HEK293 (cell line): ENCODE results near the gene COL5A1.

ENCODE experiments used
- CTCF ChIA-PET: fragments of 350-600 bp; formaldehyde crosslinking; extraction: SDS; loops from one replicate; lab custom pipeline; 2021; ENCODE audit warnings: antibody characterized with exemption; lab: Yijun Ruan, JAX
- POLR2A ChIA-PET: fragments of 300-600 bp; formaldehyde crosslinking; extraction: SDS; loops from one replicate; lab custom pipeline; 2020; ENCODE audit warnings: antibody characterized with exemption, inconsistent platforms; lab: Yijun Ruan, JAX
- H3K27ac ChIP-seq: fragments of 200-500 bp; sonication (Bioruptor generic); 2 replicates; pipeline ENCODE4 v1.5.1; 2014; ENCODE audit warnings: low read depth, low read length, control low read depth, inconsistent platforms; ENCODE audit errors: extremely low read depth
- H3K36me3 ChIP-seq, 2 experiments: fragments of 200-500 bp in 1 of 2; sonication (Bioruptor generic) in 1 of 2; 1 replicate in 1 of 2; 2 replicates in 1 of 2; pipeline ENCODE4 v1.5.1; 2014 to 2017; ENCODE audit warnings: inconsistent platforms in 2 of 2, low read length in 2 of 2; ENCODE audit not compliant: control insufficient read depth in 2 of 2, insufficient read depth in 1 of 2
- H3K4me1 ChIP-seq: fragments of 200-500 bp; sonication (Bioruptor generic); 2 replicates; pipeline ENCODE4 v1.5.1; 2014; ENCODE audit warnings: mild to moderate bottlenecking, low read length, inconsistent platforms; ENCODE audit not compliant: control insufficient read depth, insufficient read depth
- H3K4me3 ChIP-seq: 2 replicates; pipeline ENCODE4 v1.5.1; 2011; ENCODE audit warnings: low read depth, mild to moderate bottlenecking, control low read depth, low read length, moderate library complexity
- H3K9me3 ChIP-seq: fragments of 200-500 bp; sonication (Bioruptor generic); 2 replicates; pipeline ENCODE4 v1.5.1; 2014; ENCODE audit warnings: low read depth, low read length, inconsistent platforms; ENCODE audit not compliant: control insufficient read depth, insufficient read depth
- SETDB1 ChIP-seq: IDR thresholded peaks from one replicate; pipeline ENCODE4 v1.6.1; 2017; ENCODE audit warnings: mild to moderate bottlenecking, low read length, moderate library complexity, mixed read lengths; ENCODE audit not compliant: insufficient read length
- ZNF112 ChIP-seq: fragments of 450-650 bp; formaldehyde crosslinking; IDR thresholded peaks from 2 replicates; pipeline ENCODE4 v1.5.0; 2017; ENCODE audit warnings: missing biosample characterization, missing genetic modification characterization
- ZNF121 ChIP-seq: fragments of 450-650 bp; formaldehyde crosslinking; IDR thresholded peaks from 2 replicates; pipeline ENCODE4 v1.5.1; 2016; ENCODE audit warnings: missing biosample characterization, missing genetic modification characterization
- ZNF140 ChIP-seq: fragments of 450-650 bp; formaldehyde crosslinking; IDR thresholded peaks from 2 replicates; pipeline ENCODE4 v1.5.1; 2016; ENCODE audit warnings: missing biosample characterization, missing genetic modification characterization
- ZNF174 ChIP-seq: fragments of 450-650 bp; formaldehyde crosslinking; IDR thresholded peaks from 2 replicates; pipeline ENCODE4 v1.5.0; 2017; ENCODE audit warnings: missing biosample characterization, mild to moderate bottlenecking, missing genetic modification characterization
- ZNF175 ChIP-seq: fragments of 450-650 bp; formaldehyde crosslinking; IDR thresholded peaks from 2 replicates; pipeline ENCODE4 v1.5.1; 2016; ENCODE audit warnings: missing biosample characterization, missing genetic modification characterization
- ZNF19 ChIP-seq: fragments of 450-650 bp; formaldehyde crosslinking; IDR thresholded peaks from 2 replicates; pipeline ENCODE4; 2016; ENCODE audit warnings: missing biosample characterization, missing genetic modification characterization, low read depth
- ZNF202 ChIP-seq: fragments of 450-650 bp; formaldehyde crosslinking; IDR thresholded peaks from 2 replicates; pipeline ENCODE4 v1.5.1; 2016; ENCODE audit warnings: missing biosample characterization, missing genetic modification characterization, borderline replicate concordance
- ZNF37A ChIP-seq: fragments of 450-650 bp; IDR thresholded peaks from 2 replicates; pipeline ENCODE4 v1.5.1; 2018; ENCODE audit warnings: missing biosample characterization, missing genetic modification characterization
- ZNF660 ChIP-seq: fragments of 450-650 bp; IDR thresholded peaks from 2 replicates; pipeline ENCODE4 v1.5.1; 2018; ENCODE audit warnings: missing biosample characterization, mild to moderate bottlenecking, missing genetic modification characterization
- ZNF670 ChIP-seq: fragments of 450-650 bp; formaldehyde crosslinking; IDR thresholded peaks from 2 replicates; pipeline ENCODE4 v1.5.1; 2016; ENCODE audit warnings: missing biosample characterization, missing genetic modification characterization, low read depth
- TF ChIP-seq, protein P1 (sequence below): fragments of 450-650 bp; formaldehyde crosslinking; IDR thresholded peaks from 2 replicates; pipeline ENCODE4 v1.5.1; 2016; ENCODE audit warnings: missing biosample characterization, missing genetic modification characterization
- TF ChIP-seq, protein P2 (sequence below): fragments of 450-650 bp; formaldehyde crosslinking; conservative IDR thresholded peaks from 2 replicates; pipeline ENCODE4 v1.5.1; 2016; ENCODE audit warnings: low read depth, missing biosample characterization, missing genetic modification characterization
- TF ChIP-seq, protein P3 (sequence below): fragments of 450-650 bp; formaldehyde crosslinking; IDR thresholded peaks from 2 replicates; pipeline ENCODE4 v1.5.1; 2016; ENCODE audit warnings: missing biosample characterization, missing genetic modification characterization
- TF ChIP-seq, protein P4 (sequence below): fragments of 450-650 bp; formaldehyde crosslinking; IDR thresholded peaks from 2 replicates; pipeline ENCODE4 v1.5.1; 2016; ENCODE audit warnings: missing biosample characterization, missing genetic modification characterization, borderline replicate concordance

COL5A1 gene

DNA sequence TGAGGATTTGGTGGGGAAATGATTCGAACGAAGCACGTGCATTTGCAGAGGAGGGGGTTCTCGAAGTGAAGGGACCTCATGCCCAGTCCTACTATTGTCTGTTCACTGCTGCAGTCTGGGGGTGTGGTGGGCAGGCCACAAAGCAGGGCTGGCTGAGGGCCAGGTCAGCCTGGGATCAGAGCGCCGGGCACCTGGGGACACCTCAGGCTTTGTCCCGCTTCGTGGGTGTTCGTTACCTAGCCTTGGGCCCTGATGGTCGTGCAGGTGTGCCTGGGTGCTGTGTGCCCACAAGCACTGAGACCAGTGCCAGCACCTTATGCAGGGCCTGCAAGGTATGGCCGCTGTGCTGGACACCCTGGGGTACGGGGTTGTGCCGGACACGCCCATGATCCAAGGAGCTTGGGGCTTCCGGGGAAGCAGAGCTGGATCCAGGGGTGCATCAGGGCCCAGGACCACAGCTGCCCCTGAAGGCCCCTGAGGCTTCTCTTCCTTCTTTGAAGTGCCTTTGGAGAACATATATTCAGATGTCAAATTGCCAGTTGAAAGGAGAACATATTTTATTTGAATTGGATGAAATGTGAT lies 80.6 kb downstream of the COL5A1 start:
- CTCF ChIA-PET = interaction anchor here (0.7 kb wide), 1 partner anchor 22 kb away, joined by 3 read pairs; no protein-coding TSS in a partner anchor

DNA sequence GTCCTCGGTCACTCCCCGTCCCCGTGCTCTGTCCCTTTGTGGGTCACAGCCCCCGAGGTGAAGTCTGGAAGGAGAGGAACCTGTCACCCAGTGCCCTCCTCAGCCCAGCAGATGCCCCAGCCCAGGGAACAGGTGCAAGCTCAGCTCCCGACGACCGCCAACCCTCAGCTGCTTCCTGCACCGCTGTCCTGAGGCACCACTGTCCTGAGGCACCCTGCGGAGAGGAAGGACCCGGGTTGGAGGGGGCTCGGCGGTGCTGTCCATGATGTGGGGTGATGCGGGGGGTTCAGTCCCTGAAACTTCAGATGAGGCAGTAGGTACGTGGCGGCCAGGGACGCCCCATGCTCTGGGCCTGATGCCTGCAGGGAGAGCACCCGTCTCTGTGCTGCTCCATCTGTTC lies 81.4 kb downstream of the COL5A1 start:
- no peaks in the 10 kb centered on the region for H3K9me3 ChIP-seq
- CTCF ChIA-PET = no interaction called here
- H3K4me3 ChIP-seq = no peak overlapping the region
- POLR2A ChIA-PET = no interaction called here
- H3K27ac ChIP-seq = no peak overlapping the region
- TF ChIP-seq, protein P1, sequence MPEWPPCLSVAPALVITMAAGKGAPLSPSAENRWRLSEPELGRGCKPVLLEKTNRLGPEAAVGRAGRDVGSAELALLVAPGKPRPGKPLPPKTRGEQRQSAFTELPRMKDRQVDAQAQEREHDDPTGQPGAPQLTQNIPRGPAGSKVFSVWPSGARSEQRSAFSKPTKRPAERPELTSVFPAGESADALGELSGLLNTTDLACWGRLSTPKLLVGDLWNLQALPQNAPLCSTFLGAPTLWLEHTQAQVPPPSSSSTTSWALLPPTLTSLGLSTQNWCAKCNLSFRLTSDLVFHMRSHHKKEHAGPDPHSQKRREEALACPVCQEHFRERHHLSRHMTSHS (tag by site-specific recombination) = no peak
- TF ChIP-seq ZNF202 (tag by site-specific recombination) = no peak
- no peak for TF ChIP-seq ZNF670
- TF ChIP-seq ZNF19 (tag by site-specific recombination) = no peak
- no peak for TF ChIP-seq ZNF174 (tag by site-specific recombination)
- TF ChIP-seq, protein P2, sequence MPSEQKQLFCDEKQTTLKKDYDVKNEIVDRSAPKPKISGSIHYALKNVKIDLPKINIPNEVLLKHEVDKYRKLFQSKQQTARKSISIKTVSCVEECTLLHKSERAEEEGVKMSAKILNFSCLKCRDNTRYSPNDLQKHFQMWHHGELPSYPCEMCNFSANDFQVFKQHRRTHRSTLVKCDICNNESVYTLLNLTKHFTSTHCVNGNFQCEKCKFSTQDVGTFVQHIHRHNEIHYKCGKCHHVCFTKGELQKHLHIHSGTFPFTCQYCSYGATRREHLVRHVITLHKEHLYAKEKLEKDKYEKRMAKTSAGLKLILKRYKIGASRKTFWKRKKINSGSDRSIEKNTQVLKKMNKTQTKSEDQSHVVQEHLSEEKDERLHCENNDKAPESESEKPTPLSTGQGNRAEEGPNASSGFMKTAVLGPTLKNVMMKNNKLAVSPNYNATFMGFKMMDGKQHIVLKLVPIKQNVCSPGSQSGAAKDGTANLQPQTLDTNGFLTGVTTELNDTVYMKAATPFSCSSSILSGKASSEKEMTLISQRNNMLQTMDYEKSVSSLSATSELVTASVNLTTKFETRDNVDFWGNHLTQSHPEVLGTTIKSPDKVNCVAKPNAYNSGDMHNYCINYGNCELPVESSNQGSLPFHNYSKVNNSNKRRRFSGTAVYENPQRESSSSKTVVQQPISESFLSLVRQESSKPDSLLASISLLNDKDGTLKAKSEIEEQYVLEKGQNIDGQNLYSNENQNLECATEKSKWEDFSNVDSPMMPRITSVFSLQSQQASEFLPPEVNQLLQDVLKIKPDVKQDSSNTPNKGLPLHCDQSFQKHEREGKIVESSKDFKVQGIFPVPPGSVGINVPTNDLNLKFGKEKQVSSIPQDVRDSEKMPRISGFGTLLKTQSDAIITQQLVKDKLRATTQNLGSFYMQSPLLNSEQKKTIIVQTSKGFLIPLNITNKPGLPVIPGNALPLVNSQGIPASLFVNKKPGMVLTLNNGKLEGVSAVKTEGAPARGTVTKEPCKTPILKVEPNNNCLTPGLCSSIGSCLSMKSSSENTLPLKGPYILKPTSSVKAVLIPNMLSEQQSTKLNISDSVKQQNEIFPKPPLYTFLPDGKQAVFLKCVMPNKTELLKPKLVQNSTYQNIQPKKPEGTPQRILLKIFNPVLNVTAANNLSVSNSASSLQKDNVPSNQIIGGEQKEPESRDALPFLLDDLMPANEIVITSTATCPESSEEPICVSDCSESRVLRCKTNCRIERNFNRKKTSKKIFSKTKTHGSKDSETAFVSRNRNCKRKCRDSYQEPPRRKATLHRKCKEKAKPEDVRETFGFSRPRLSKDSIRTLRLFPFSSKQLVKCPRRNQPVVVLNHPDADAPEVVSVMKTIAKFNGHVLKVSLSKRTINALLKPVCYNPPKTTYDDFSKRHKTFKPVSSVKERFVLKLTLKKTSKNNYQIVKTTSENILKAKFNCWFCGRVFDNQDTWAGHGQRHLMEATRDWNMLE (tag by site-specific recombination) = no peak
- TF ChIP-seq ZNF121 (tag by site-specific recombination) = no peak
- no peak for TF ChIP-seq ZNF175 (tag by site-specific recombination)
- no peak for TF ChIP-seq ZNF140 (tag by site-specific recombination)
- TF ChIP-seq, protein P3, sequence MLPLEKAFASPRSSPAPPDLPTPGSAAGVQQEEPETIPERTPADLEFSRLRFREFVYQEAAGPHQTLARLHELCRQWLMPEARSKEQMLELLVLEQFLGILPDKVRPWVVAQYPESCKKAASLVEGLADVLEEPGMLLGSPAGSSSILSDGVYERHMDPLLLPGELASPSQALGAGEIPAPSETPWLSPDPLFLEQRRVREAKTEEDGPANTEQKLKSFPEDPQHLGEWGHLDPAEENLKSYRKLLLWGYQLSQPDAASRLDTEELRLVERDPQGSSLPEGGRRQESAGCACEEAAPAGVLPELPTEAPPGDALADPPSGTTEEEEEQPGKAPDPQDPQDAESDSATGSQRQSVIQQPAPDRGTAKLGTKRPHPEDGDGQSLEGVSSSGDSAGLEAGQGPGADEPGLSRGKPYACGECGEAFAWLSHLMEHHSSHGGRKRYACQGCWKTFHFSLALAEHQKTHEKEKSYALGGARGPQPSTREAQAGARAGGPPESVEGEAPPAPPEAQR (tag by site-specific recombination) = no peak
- TF ChIP-seq ZNF37A (tag by site-specific recombination) = no peak
- no peaks in the 10 kb centered on the region for H3K4me1 ChIP-seq
- H3K36me3 ChIP-seq = no peaks in the 10 kb centered on the region

More for the DNA sequence above, 80.6 kb downstream of the COL5A1 start:
- H3K36me3 ChIP-seq = no peaks in the 10 kb centered on the region
- POLR2A ChIA-PET = no interaction called here
- no peak overlapping the region for H3K27ac ChIP-seq
- no peaks in the 10 kb centered on the region for H3K4me1 ChIP-seq
- TF ChIP-seq ZNF112 (no peak), ZNF660 (tag by site-specific recombination) (no peak), SETDB1 (no peak)
- TF ChIP-seq, protein P1 (tag by site-specific recombination) = no peak
- TF ChIP-seq, protein P4, sequence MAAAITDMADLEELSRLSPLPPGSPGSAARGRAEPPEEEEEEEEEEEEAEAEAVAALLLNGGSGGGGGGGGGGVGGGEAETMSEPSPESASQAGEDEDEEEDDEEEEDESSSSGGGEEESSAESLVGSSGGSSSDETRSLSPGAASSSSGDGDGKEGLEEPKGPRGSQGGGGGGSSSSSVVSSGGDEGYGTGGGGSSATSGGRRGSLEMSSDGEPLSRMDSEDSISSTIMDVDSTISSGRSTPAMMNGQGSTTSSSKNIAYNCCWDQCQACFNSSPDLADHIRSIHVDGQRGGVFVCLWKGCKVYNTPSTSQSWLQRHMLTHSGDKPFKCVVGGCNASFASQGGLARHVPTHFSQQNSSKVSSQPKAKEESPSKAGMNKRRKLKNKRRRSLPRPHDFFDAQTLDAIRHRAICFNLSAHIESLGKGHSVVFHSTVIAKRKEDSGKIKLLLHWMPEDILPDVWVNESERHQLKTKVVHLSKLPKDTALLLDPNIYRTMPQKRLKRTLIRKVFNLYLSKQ = no peak
- H3K9me3 ChIP-seq = no peaks in the 10 kb centered on the region
- no peak overlapping the region for H3K4me3 ChIP-seq
